ELR (cell line): ENCODE data around the gene NEMP2.

Experiments used
- DNase-seq: peaks from one replicate; pipeline ENCODE4 v3.0.0-alpha.2; 2015; ENCODE audit warnings: low read depth

Gene NEMP2

GRCh38 chr2:190457256-190457655, 77.3 kb downstream of the NEMP2 start:
- DNase-seq = no peak

DNA sequence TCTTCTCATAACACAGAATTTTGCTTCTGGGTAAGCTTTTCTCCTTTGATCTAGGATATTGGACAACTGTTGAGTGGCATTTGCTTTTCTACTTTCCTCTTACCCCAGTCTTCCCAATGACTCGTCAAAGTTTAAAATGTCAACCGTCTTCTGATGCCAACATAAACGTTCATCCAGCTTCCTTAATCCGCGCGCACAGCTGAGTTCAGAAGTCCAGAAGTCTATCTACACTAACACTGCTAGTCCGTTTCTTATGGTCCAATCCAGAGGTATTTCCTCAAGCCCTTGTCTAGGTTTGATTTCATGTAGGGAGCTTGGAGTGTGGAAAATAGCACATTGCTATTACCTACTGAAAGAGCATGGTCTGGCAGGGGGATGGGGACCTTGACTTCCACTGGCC, 77.7 kb downstream of the NEMP2 start:
- no peak for DNase-seq

DNA sequence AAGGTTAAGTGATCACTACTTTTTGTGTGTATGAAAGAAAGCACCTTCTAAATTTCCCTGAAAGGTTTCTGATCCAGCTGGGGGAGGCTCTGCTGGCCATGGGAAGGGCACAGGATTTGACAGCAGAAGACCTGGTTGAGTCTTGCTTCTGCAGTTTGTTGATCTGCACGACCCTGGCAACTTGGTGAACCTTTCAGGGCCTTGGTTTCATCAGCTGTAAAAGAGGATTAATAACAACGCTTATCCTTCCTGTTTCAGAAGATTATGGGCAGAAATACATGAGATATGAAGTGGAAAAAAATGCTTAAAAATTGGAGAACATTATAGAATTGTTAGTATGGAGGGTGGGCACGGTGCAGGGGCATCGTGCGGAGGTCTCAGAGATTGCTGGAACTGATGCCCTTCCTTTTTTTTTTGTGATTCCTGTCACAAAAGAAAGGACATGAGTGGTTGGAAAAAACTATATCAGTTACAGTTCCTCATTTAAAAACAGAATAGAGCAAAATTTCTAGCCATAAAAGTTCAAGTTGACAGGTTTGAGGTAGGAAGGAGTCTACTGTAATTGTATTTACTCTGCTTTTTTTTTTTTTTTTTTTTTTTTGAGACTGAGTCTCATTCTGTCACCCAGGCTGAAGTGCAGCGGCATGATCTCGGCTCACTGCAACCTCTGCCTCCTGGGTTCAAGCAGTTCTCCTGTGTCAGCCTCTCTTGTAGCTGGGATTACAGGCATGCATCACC, 79.0 kb downstream of the NEMP2 start:
- no peak for DNase-seq

DNA sequence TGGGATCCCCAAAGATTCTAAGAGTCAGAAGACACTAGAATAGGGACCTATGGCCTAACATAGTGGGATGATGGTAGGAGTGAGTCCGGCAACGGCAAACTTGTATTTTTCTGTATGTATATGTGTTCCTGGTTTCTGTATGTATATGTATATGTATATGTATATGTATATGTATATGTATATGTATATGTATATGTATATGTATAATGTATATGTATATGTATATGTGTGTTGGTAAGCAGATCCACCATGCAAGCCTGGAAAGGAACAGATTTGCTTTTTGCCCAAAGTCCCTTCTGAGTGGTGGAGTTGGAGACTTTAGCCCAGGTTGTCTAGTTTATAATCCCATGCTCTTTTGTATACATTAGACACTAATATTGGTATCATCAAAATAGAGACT, 79.7 kb downstream of the NEMP2 start:
- DNase-seq = no peak
